GM12878 (cell line): Measurements from ENCODE around the gene TBC1D22B. TPM values are rescaled to one million over a fixed set of nuclear protein-coding genes. Genes with fewer than 3 reads are reported as not detected.

ENCODE experiments used
- ATAC-seq: fragments of 200-7000 bp; cut with Tn5 transposase; 3 replicates; pipeline ENCODE4 v1.9.1; 2020; ENCODE audit warnings: mild to moderate bottlenecking, moderate library complexity
- BruUV-seq: library from RNA; stranded (reverse); fragments of 400-500 nt; replicated peaks from 2 replicates; lab custom pipeline; 2021; lab: Mats Ljungman, UMichigan
- CTCF ChIA-PET: fragments of 300-600 bp; sonication (Branson Sonifier 250); formaldehyde crosslinking; extraction: SDS; loops from one replicate; lab custom pipeline; 2021; ENCODE audit warnings: inconsistent platforms; lab: Yijun Ruan, JAX
- POLR2A ChIA-PET: fragments of 350-600 bp; formaldehyde crosslinking; extraction: SDS; loops from one replicate; lab custom pipeline; 2021; ENCODE audit warnings: inconsistent platforms; lab: Charles Lee
- RAD21 ChIA-PET: fragments of 300-600 bp; sonication (Branson Sonifier 250); formaldehyde crosslinking; loops from one replicate; lab custom pipeline; 2023; ENCODE audit warnings: antibody characterized with exemption; ENCODE audit not compliant: unreplicated experiment; lab: Charles Lee
- SMC1A ChIA-PET: fragments of 300-600 bp; sonication (Branson Sonifier 250); formaldehyde crosslinking; loops from one replicate; lab custom pipeline; 2023; ENCODE audit not compliant: unreplicated experiment, uncharacterized antibody; lab: Charles Lee
- DNase-seq: peaks from one replicate; pipeline ENCODE4 v3.0.0-alpha.2; 2011; ENCODE audit warnings: low read depth, low spot score
- FAIRE-seq: peaks from 3 replicates; lab custom pipeline; 2011; peaks lifted over from hg19 to GRCh38; lab: Jason Lieb, UNC
- H2AFZ ChIP-seq: 2 replicates; pipeline ENCODE4 v1.6.0; 2011; ENCODE audit warnings: low read depth, low read length, control low read depth; ENCODE audit not compliant: control insufficient read depth
- H3K27ac ChIP-seq: 2 replicates; pipeline ENCODE4 v1.5.1; 2011; ENCODE audit warnings: control low read depth; ENCODE audit not compliant: control insufficient read depth, insufficient read depth
- H3K27me3 ChIP-seq, 2 experiments: replicated peaks in 1 of 2; 2 replicates each; pipeline versions ENCODE4 v1.6.0 to v1.6.1; 2011; ENCODE audit warnings: low read length in 1 of 2; ENCODE audit not compliant: control insufficient read depth in 2 of 2, insufficient read depth in 2 of 2
- H3K36me3 ChIP-seq, 2 experiments: 2 replicates each; pipeline ENCODE4 v1.5.1; 2011; ENCODE audit warnings: low read length in 1 of 2; ENCODE audit not compliant: control insufficient read depth in 2 of 2, insufficient read depth in 2 of 2
- H3K4me1 ChIP-seq: 2 replicates; pipeline ENCODE4 v1.6.1; 2011; ENCODE audit warnings: mild to moderate bottlenecking, low read length, moderate library complexity, mixed read lengths; ENCODE audit not compliant: control insufficient read depth, insufficient read depth
- H3K4me2 ChIP-seq: 2 replicates; pipeline ENCODE4 v1.6.0; 2011; ENCODE audit warnings: control low read depth; ENCODE audit not compliant: control insufficient read depth, insufficient read depth
- H3K4me3 ChIP-seq: fragments of 200-600 bp; sonication (generic); 2 replicates; pipeline ENCODE4 v1.5.1; 2016
- H3K79me2 ChIP-seq: 2 replicates; pipeline ENCODE4 v1.6.0; 2011; ENCODE audit warnings: low read length; ENCODE audit not compliant: control insufficient read depth, insufficient read depth
- H3K9ac ChIP-seq: 2 replicates; pipeline ENCODE4 v1.8.0; 2011; ENCODE audit warnings: low read length, control low read depth, mixed read lengths; ENCODE audit not compliant: control insufficient read depth, insufficient read depth
- H3K9me3 ChIP-seq: replicated peaks from 3 replicates; pipeline ENCODE4 v1.5.1; 2011; ENCODE audit warnings: mild to moderate bottlenecking, low read length; ENCODE audit not compliant: control insufficient read depth, insufficient read depth
- H4K20me1 ChIP-seq: 2 replicates; pipeline ENCODE4 v1.6.0; 2011; ENCODE audit not compliant: control insufficient read depth, insufficient read depth
- CHD1 ChIP-seq: IDR thresholded peaks from 2 replicates; pipeline ENCODE4 v1.6.1; 2012; ENCODE audit warnings: low read depth, low read length, improper control_type of control experiment
- EED ChIP-seq: sonication (generic); IDR thresholded peaks from 2 replicates; pipeline ENCODE4 v1.6.1; 2016; ENCODE audit warnings: antibody characterized with exemption, low read depth
- HDAC6 ChIP-seq: fragments of 200-600 bp; sonication (generic); IDR thresholded peaks from one replicate; pipeline ENCODE4 v1.8.0; 2017; ENCODE audit warnings: antibody characterized with exemption; ENCODE audit not compliant: unreplicated experiment
- IKZF1 ChIP-seq: fragments of 450-650 bp; conservative IDR thresholded peaks from 2 replicates; pipeline ENCODE4 v1.6.1; 2017; ENCODE audit warnings: antibody characterized with exemption, mild to moderate bottlenecking
- JUNB ChIP-seq: IDR thresholded peaks from 2 replicates; pipeline ENCODE4 v1.6.1; 2016; ENCODE audit warnings: antibody characterized with exemption, mild to moderate bottlenecking
- MTA2 ChIP-seq: fragments of 450-650 bp; IDR thresholded peaks from 2 replicates; pipeline ENCODE4 v1.6.1; 2016; ENCODE audit warnings: low read depth, mild to moderate bottlenecking, moderate library complexity
- MTA3 ChIP-seq: IDR thresholded peaks from 2 replicates; pipeline ENCODE4 v1.6.1; 2012; ENCODE audit warnings: low read length, inconsistent platforms, borderline replicate concordance
- SMAD1 ChIP-seq: fragments of 450-650 bp; IDR thresholded peaks from 2 replicates; pipeline ENCODE4 v1.6.1; 2018; ENCODE audit warnings: mild to moderate bottlenecking, low read depth; ENCODE audit not compliant: partially characterized antibody
- TCF7 ChIP-seq: IDR thresholded peaks from 2 replicates; pipeline ENCODE4 v1.6.1; 2014; ENCODE audit warnings: antibody characterized with exemption, borderline replicate concordance
- WGBS: methylation state at CpG from one replicate; pipeline ENCODE4 v1.1.6; 2016; ENCODE audit warnings: low lambda C conversion rate; ENCODE audit not compliant: insufficient replicate concordance, insufficient coverage; ENCODE audit errors: missing lambda C conversion rate; 5-methylcytosine and 5-hydroxymethylcytosine counted together
- in situ Hi-C: fragments of 300-500 bp; cut with MboI; formaldehyde crosslinking; loops from 9 replicates; pipeline ENCODE4 v1.14.3; 2018; ENCODE audit warnings: mixed read lengths
- intact Hi-C: fragments of 100-400 bp; cut with micrococcal nuclease; formaldehyde crosslinking; loops from one replicate; pipeline ENCODE4 v1.14.2; 2022; ENCODE audit not compliant: unreplicated experiment
- polyA plus RNA-seq, 11 experiments: library from polyadenylated mRNA; depleted of rRNA in 4 of 11; unstranded in 6 of 11; stranded (reverse) in 5 of 11; fragments of >200 nt; fragmentation: Nextera tagmentation in 4 of 11; fragmentation: Illumina TruSeq in 1 of 11; extraction: Ambion mirVana in 4 of 11; extraction: Trizol in 1 of 11; gene quantifications; 1 replicate in 1 of 11; 2 replicates in 10 of 11; pipeline versions ENCODE4 v1.2.1 to v1.2.3, GENCODE V29; 2011 to 2016; ENCODE audit warnings: inconsistent platforms in 2 of 11, missing spikeins in 2 of 11, low read depth in 1 of 11
- total RNA-seq, 4 experiments: library from RNA; depleted of rRNA in 3 of 4; stranded (reverse); fragments of >200 nt in 3 of 4; fragmentation: Illumina TruSeq in 1 of 4; extraction: Trizol in 1 of 4; gene quantifications; 2 replicates each; pipeline versions ENCODE4 v1.2.1 to v1.2.3, GENCODE V29; 2013 to 2021
- TF ChIP-seq, protein P1 (sequence below): IDR thresholded peaks from 2 replicates; pipeline ENCODE4 v1.6.1; 2011; ENCODE audit warnings: low read depth, low read length, improper control_type of control experiment, borderline replicate concordance
- TF ChIP-seq, protein P2 (sequence below): IDR thresholded peaks from 2 replicates; pipeline ENCODE4 v1.6.1; 2012; ENCODE audit warnings: low read depth, low read length, improper control_type of control experiment
- TF ChIP-seq, protein P3 (sequence below): fragments of 450-650 bp; conservative IDR thresholded peaks from 2 replicates; pipeline ENCODE4 v1.6.1; 2017; ENCODE audit warnings: mild to moderate bottlenecking, moderate library complexity

TBC1D22B gene
- total and polyA plus RNA-seq, 10 of the 15 experiments (the other 5 are each of a cell fraction or from before 2014, with no cell fraction given), result 3.4 to 18.7 (median 14.1) TPM

DNA sequence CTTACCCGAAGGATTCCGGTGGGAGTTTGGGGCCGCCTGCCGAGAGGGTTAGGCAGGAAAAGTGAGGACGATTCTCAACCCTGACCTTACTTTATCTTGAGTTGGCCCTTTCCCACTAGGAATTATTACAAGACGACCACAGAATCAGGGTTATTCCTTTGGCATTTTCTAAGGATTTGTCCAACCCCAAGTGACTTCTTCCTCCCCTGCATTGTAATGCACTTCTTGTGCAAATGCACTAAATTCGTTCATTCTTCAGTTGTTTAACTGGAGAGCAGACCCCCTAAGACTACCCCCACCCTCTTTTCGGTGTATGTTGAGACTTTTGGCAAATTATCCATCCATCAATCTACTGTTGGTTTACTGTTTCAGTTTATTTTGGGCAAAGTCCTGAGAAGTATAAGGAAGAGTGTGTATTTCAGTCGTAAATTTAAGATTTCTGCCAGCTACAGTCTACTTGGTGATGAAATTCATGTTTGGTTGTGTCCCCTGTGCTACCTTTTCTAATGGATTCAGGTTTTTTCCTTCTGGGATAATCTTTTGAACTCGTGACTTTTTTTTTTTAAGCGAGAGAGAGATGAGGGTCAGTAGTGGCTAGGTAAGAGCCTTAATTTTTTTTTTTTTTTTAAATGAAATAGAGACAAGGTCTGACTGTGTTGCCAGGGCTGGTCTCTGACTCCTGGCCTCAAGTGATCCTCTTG, 983 bp downstream of the TBC1D22B start:
- no peak for ATAC-seq
- Histone ChIP-seq H3K9ac (peak overlapping the region; percentile 97), H2AFZ (peak overlapping the region; percentile 92), H3K27ac (peak overlapping the region; percentile 95), H3K79me2 (peaks cover 45% of the 10 kb centered on the region), H3K4me2 (peak overlapping the region; percentile 71), H3K4me3 (peak overlapping the region; percentile 84), H3K36me3 (no peaks in the 10 kb centered on the region), H3K4me1 (peaks cover 11% of the 10 kb centered on the region), H3K9me3 (no peaks in the 10 kb centered on the region), H4K20me1 (no peaks in the 10 kb centered on the region; the same call in 1 of the 2 replicates), H3K27me3 (no peaks in the 10 kb centered on the region)
- ChIA-PET SMC1A (interaction anchor here (0.7 to 3.0 kb wide), 7 partner anchors 12 to 1366 kb away, joined by 3 to 12 read pairs (median 3); no protein-coding TSS in a partner anchor), POLR2A (interaction anchor here (0.6 to 1.5 kb wide), 6 partner anchors 9 to 427 kb away, joined by 3 to 6 read pairs (median 3); no protein-coding TSS in a partner anchor), CTCF (interaction anchor here (1.1 to 2.0 kb wide), 5 partner anchors 45 to 87 kb away, joined by 3 to 7 read pairs (median 4); no protein-coding TSS in a partner anchor), RAD21 (interaction anchor here (1.0 to 1.9 kb wide), 7 partner anchors 16 to 252 kb away, joined by 3 to 6 read pairs (median 5); no protein-coding TSS in a partner anchor)
- WGBS, result 10% methylated on average over 11 of the region's 11 CpGs
- DNase-seq, result no peak
- intact Hi-C loops (no loop called here), in situ Hi-C loops (no loop called here)
- TF ChIP-seq MTA3 (peak; percentile 47; the same call in 1 of the 2 replicates), EED (0 out of 2 replicates have a peak, but pooled peaks have one; percentile 10), MTA2 (0 out of 2 replicates have a peak, but pooled peaks have one; percentile 2), TCF7 (no peak)
- no peak for FAIRE-seq
- TSS peak; percentile 69 for BruUV-seq

GRCh38 chr6:37259191-37259590, 1.6 kb downstream of the TBC1D22B start:
- H3K27ac ChIP-seq, result peak overlapping the region; percentile 95
- H3K4me3 ChIP-seq, result peak overlapping the region; percentile 84
- no peaks in the 10 kb centered on the region for H3K27me3 ChIP-seq
- no peak for TF ChIP-seq MTA3
- no peak for TF ChIP-seq MTA2
- TF ChIP-seq, protein P1, sequence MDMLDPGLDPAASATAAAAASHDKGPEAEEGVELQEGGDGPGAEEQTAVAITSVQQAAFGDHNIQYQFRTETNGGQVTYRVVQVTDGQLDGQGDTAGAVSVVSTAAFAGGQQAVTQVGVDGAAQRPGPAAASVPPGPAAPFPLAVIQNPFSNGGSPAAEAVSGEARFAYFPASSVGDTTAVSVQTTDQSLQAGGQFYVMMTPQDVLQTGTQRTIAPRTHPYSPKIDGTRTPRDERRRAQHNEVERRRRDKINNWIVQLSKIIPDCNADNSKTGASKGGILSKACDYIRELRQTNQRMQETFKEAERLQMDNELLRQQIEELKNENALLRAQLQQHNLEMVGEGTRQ, result no peak
- TF ChIP-seq, protein P2, sequence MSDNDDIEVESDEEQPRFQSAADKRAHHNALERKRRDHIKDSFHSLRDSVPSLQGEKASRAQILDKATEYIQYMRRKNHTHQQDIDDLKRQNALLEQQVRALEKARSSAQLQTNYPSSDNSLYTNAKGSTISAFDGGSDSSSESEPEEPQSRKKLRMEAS, result no peak
- peak; percentile 18; the same call in 1 of the 2 replicates for TF ChIP-seq JUNB
- no peak for TF ChIP-seq CHD1
- no peak for TF ChIP-seq SMAD1
- TF ChIP-seq HDAC6, result no peak
- no peak for TF ChIP-seq IKZF1
- TF ChIP-seq, protein P3, sequence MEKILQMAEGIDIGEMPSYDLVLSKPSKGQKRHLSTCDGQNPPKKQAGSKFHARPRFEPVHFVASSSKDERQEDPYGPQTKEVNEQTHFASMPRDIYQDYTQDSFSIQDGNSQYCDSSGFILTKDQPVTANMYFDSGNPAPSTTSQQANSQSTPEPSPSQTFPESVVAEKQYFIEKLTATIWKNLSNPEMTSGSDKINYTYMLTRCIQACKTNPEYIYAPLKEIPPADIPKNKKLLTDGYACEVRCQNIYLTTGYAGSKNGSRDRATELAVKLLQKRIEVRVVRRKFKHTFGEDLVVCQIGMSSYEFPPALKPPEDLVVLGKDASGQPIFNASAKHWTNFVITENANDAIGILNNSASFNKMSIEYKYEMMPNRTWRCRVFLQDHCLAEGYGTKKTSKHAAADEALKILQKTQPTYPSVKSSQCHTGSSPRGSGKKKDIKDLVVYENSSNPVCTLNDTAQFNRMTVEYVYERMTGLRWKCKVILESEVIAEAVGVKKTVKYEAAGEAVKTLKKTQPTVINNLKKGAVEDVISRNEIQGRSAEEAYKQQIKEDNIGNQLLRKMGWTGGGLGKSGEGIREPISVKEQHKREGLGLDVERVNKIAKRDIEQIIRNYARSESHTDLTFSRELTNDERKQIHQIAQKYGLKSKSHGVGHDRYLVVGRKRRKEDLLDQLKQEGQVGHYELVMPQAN, result no peak

More at GRCh38 chr6:37259191-37259590, 1.6 kb downstream of the TBC1D22B start:
- ATAC-seq (peak; percentile 23), FAIRE-seq (no peak), DNase-seq (no peak)
- Histone ChIP-seq H3K9me3 (no peaks in the 10 kb centered on the region), H4K20me1 (no peaks in the 10 kb centered on the region; the same call in 1 of the 2 replicates), H3K79me2 (peaks cover 45% of the 10 kb centered on the region), H3K4me1 (peaks cover 11% of the 10 kb centered on the region), H3K4me2 (peak overlapping the region; percentile 71), H3K9ac (peak overlapping the region; percentile 97; the same call in 1 of the 2 replicates), H3K36me3 (no peaks in the 10 kb centered on the region), H2AFZ (no peak overlapping the region)
- in situ Hi-C loops (no loop called here), intact Hi-C loops (no loop called here)
- ChIA-PET CTCF (interaction anchor here (1.1 to 2.0 kb wide), 3 partner anchors 44 to 87 kb away, joined by 3 to 7 read pairs (median 4); no protein-coding TSS in a partner anchor), RAD21 (interaction anchor here (1.0 to 1.9 kb wide), 3 partner anchors 19 to 252 kb away, joined by 3 to 5 read pairs (median 4); no protein-coding TSS in a partner anchor), POLR2A (interaction anchor here (0.6 to 1.2 kb wide), 4 partner anchors 9 to 663 kb away, joined by 3 read pairs; no protein-coding TSS in a partner anchor), SMC1A (interaction anchor here (0.7 to 3.0 kb wide), 7 partner anchors 9 to 273 kb away, joined by 3 to 12 read pairs (median 3); no protein-coding TSS in a partner anchor)
- BruUV-seq, result no TSS peak
- 0% methylated on average over 2 of the region's 2 CpGs for WGBS
